ENCODE results near the gene ARID1B. TPM values are rescaled to one million over a fixed set of nuclear protein-coding genes. Genes with fewer than 3 reads are reported as not detected.

The ARID1B gene
- total RNA-seq, 2 donors from 2014 or later = 65.1 to 99.4 TPM

GRCh38 chr6:157116426-157116825, 339.2 kb downstream of the ARID1B start:
- Histone ChIP-seq H3K4me3 (no peak overlapping the region), H3K27ac (no peak overlapping the region), H3K4me1 (replicated peaks) (no peaks in the 10 kb centered on the region), H3K9me3 (no peaks in the 10 kb centered on the region), H3K36me3 (no peaks in the 10 kb centered on the region), H3K27me3 (replicated peaks; ENCODE audit: insufficient read depth) (no peaks in the 10 kb centered on the region)
- intact Hi-C loops (cut with DNase I) = no loop called here
- WGBS = 75% methylated on average over 3 of the region's 3 CpGs
- no peak for DNase-seq (ENCODE audit: low spot score)
- no peak for TF ChIP-seq CTCF (IDR thresholded peaks at IDR 0.05)
- TF ChIP-seq POLR2AphosphoS5 (IDR thresholded peaks at IDR 0.05) = no peak
- no peak for TF ChIP-seq POLR2A (IDR thresholded peaks at IDR 0.05)

GRCh38 chr6:157117431-157118095, 340.4 kb downstream of the ARID1B start:
- TF ChIP-seq POLR2A (IDR thresholded peaks at IDR 0.05) = no peak
- no peak for TF ChIP-seq POLR2AphosphoS5 (IDR thresholded peaks at IDR 0.05)
- TF ChIP-seq CTCF (IDR thresholded peaks at IDR 0.05) = no peak
- H3K9me3 ChIP-seq = no peaks in the 10 kb centered on the region
- WGBS = 48% methylated on average over 6 of the region's 6 CpGs
- H3K36me3 ChIP-seq = no peaks in the 10 kb centered on the region
- no peak overlapping the region for H3K27ac ChIP-seq
- H3K4me1 ChIP-seq (replicated peaks) = no peaks in the 10 kb centered on the region
- no peak overlapping the region for H3K4me3 ChIP-seq
- DNase-seq (ENCODE audit: low spot score) = no peak
- intact Hi-C loops (cut with DNase I) = no loop called here
- H3K27me3 ChIP-seq (replicated peaks; ENCODE audit: insufficient read depth) = no peaks in the 10 kb centered on the region

GRCh38 chr6:157119502-157120027, 342.4 kb downstream of the ARID1B start:
- Histone ChIP-seq H3K36me3 (no peaks in the 10 kb centered on the region), H3K27me3 (replicated peaks; ENCODE audit: insufficient read depth) (no peaks in the 10 kb centered on the region), H3K27ac (no peak overlapping the region), H3K4me3 (no peak overlapping the region), H3K4me1 (replicated peaks) (no peaks in the 10 kb centered on the region), H3K9me3 (no peaks in the 10 kb centered on the region)
- intact Hi-C loops (cut with DNase I) = no loop called here
- DNase-seq (ENCODE audit: low spot score) = no peak
- WGBS = 92% methylated on average over 3 of the region's 3 CpGs
- TF ChIP-seq POLR2A (IDR thresholded peaks at IDR 0.05) (no peak), CTCF (IDR thresholded peaks at IDR 0.05) (no peak), POLR2AphosphoS5 (IDR thresholded peaks at IDR 0.05) (no peak)

- intact Hi-C loops (cut with DNase I) = no loop called here
- H3K36me3 ChIP-seq = no peaks in the 10 kb centered on the region
- H3K9me3 ChIP-seq = no peaks in the 10 kb centered on the region
- WGBS = 39% methylated on average over 10 of the region's 10 CpGs
- H3K27ac ChIP-seq = no peak overlapping the region
- DNase-seq (ENCODE audit: low spot score) = peak; percentile 16
- TF ChIP-seq POLR2AphosphoS5 (IDR thresholded peaks at IDR 0.05) (peak; percentile 16), CTCF (IDR thresholded peaks at IDR 0.05) (no peak)
- H3K4me1 ChIP-seq (replicated peaks) = no peaks in the 10 kb centered on the region
- no peak overlapping the region for H3K4me3 ChIP-seq
- H3K27me3 ChIP-seq (replicated peaks; ENCODE audit: insufficient read depth) = no peaks in the 10 kb centered on the region
Measured at GRCh38 chr6:157120534-157121232, 343.5 kb downstream of the ARID1B start.

All from prostate gland (tissue), 2 donors.